CD4-positive, alpha-beta T cell treated with Interleukin-15 for 1 hour (primary cell): Measurements from ENCODE around the gene MYEF2.

ENCODE experiments used
- DNase-seq: peaks from one replicate; pipeline ENCODE4 v3.0.0-alpha.2; 2020

MYEF2 gene

GRCh38 chr15:48086133-48086532, 92.0 kb downstream of the MYEF2 start:
- no peak for DNase-seq

DNA sequence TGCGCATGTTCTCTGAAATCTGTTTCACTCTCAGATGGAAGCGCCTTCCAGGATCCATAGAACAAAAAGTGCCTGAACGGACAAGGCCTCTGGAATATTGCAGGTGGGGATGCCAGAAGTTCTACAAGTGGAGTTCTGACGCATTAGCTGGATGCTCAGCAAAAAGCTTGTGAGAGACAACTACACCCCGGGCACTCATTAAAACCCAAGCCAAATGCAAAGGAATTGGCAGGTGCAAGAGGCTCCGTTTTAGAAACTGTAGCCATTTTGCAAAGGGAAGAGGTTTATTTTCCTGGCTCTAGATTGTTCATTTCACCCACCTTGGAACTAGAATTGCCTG, 92.5 kb downstream of the MYEF2 start:
- DNase-seq = no peak

GRCh38 chr15:48084759-48085590, 93.1 kb downstream of the MYEF2 start:
- DNase-seq = no peak
